ENCODE results near the gene HDHD2.
"Not testable (repeated sequence)": the region's sequence is repeated elsewhere in the genome, so short reads cannot be mapped to it uniquely, and the experiment has no call there.

Gene HDHD2, protein sequence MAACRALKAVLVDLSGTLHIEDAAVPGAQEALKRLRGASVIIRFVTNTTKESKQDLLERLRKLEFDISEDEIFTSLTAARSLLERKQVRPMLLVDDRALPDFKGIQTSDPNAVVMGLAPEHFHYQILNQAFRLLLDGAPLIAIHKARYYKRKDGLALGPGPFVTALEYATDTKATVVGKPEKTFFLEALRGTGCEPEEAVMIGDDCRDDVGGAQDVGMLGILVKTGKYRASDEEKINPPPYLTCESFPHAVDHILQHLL

DNA sequence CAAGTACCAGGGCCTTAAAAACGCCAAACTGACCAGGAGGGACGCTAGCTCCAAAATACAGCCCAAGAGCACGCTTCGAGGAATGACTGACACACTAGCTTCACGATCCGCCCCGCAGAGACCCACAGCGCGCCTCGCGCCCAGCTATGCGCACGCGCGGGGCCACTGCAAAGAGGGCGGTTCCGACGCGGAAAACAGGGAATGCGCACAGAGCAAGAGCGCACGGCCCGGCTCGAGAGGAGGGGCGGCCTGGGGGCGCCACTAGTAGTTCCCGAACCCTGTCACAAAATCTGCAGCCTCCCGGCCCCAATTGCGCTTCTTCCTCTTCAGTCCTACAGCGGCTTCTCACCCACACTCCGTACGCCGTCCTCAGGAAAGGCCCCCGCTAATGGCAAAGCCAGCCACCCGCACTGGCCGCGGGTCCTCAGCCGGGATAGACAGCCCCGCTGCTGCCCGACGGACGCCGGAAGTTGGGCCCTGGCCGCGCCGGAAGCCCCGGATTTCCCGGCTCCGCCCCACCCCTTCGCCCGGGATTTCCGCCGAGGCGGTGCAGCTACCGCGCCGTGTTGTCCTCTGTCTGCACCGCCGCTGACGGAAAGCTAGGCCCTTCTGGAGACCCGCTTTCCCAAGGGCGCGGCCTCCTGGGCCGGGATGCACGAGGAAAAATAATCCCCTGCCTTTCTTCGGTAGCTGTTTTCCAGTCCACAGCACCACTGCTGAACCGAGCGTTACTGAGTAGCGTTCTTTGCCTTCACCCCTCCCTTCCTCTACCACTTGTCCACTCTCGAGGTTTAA is at the start of gene HDHD2:
Gene HDHD2, minus strand, starts transcription at position 472 of the 795 bp plus-strand sequence. CDS start 14,061 bp downstream, outside the sequence.
- peak within 1 kb of the TSS; percentile 98 for H3K27ac Mint-ChIP-seq
- peak within 1 kb of the TSS; percentile 98 for H3K4me3 Mint-ChIP-seq
- peaks cover 32% of the 10 kb centered on the region for H3K4me1 Mint-ChIP-seq
- TF ChIP-seq, protein P1, sequence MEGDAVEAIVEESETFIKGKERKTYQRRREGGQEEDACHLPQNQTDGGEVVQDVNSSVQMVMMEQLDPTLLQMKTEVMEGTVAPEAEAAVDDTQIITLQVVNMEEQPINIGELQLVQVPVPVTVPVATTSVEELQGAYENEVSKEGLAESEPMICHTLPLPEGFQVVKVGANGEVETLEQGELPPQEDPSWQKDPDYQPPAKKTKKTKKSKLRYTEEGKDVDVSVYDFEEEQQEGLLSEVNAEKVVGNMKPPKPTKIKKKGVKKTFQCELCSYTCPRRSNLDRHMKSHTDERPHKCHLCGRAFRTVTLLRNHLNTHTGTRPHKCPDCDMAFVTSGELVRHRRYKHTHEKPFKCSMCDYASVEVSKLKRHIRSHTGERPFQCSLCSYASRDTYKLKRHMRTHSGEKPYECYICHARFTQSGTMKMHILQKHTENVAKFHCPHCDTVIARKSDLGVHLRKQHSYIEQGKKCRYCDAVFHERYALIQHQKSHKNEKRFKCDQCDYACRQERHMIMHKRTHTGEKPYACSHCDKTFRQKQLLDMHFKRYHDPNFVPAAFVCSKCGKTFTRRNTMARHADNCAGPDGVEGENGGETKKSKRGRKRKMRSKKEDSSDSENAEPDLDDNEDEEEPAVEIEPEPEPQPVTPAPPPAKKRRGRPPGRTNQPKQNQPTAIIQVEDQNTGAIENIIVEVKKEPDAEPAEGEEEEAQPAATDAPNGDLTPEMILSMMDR (IDR thresholded peaks at IDR 0.05): no peak
- no peaks in the 10 kb centered on the region for H3K9me3 Mint-ChIP-seq
- DNase-seq: peak; percentile 88
- H3K27me3 Mint-ChIP-seq (ENCODE audit: low read depth, poor library complexity): no peaks in the 10 kb centered on the region
- H3K36me3 Mint-ChIP-seq (ENCODE audit: low read depth): peaks cover 25% of the 10 kb centered on the region

DNA sequence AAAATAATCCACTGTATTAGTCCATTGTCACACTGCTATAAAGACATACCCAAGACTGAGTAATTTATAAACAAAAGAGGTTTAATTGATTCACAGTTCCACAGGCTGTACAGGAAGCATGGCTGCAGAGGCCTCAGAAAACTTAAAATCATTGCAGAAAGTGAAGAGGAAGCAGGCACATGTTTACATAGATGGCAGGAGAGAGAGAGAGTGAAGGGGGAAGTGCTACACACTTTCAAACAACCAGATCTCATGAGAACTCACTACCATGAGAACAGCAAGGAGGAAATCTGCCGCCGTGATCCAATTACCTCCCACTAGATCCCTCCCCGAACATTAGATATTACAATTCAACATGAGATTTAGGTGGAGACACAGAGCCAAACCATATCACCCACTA is 45.7 kb upstream of the HDHD2 start:
- H3K27ac Mint-ChIP-seq, H3K4me3 Mint-ChIP-seq: not testable (repeated sequence)

DNA sequence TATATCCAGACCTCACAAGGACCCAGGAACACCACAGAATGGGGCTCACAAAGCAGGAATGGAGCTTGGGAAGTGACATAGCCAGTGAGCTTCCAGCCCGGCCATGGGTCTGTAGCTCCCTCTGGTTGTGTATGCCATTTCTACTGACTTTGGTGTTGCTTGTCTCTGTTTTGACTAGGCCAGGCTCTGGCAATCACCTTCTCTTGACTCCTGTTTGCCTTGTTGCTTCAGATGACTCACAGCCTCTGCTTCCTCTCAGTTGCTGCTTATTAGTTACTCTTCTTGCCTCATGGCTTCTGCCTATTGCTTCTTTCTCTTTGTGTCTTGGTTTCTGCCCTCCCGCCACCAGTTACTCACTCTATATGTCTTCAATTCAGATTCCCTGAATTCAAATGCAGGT is 41.7 kb upstream of the HDHD2 start:
- H3K27me3 Mint-ChIP-seq (ENCODE audit: low read depth, poor library complexity): peaks cover 37% of the 10 kb centered on the region
- no peak overlapping the region for H3K27ac Mint-ChIP-seq
- peaks cover 9% of the 10 kb centered on the region for H3K4me1 Mint-ChIP-seq
- no peaks in the 10 kb centered on the region for H3K36me3 Mint-ChIP-seq (ENCODE audit: low read depth)
- no peak for DNase-seq
- TF ChIP-seq, protein P1 (IDR thresholded peaks at IDR 0.05): no peak
- no peaks in the 10 kb centered on the region for H3K9me3 Mint-ChIP-seq
- no peak overlapping the region for H3K4me3 Mint-ChIP-seq

More for the DNA sequence above, 45.7 kb upstream of the HDHD2 start:
- H3K9me3 Mint-ChIP-seq: peaks cover 13% of the 10 kb centered on the region
- DNase-seq; H3K36me3 Mint-ChIP-seq (ENCODE audit: low read depth); H3K4me1 Mint-ChIP-seq: not testable (repeated sequence)
- peaks cover 50% of the 10 kb centered on the region for H3K27me3 Mint-ChIP-seq (ENCODE audit: low read depth, poor library complexity)

DNA sequence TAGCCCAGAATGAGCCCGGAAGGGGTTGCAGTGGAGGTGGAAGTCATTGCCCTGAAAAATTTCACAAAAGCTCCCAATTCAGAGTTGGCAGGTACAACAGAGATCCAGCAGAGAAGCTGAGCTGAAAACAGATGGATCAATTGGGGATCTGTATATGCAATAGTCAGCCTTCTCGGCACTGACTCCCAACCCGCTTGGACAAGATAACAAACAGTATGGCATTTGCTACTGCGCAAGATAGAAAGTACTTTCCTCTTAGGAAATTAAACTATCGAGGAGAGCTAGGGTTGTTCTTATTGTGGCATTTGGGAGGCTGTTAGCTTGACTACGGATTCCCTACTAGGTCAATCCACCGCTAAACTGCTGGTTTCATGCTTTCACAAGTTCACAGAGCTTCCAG is 37.4 kb upstream of the HDHD2 start:
- H3K4me1 Mint-ChIP-seq: no peaks in the 10 kb centered on the region
- H3K36me3 Mint-ChIP-seq (ENCODE audit: low read depth): no peaks in the 10 kb centered on the region
- no peak overlapping the region for H3K4me3 Mint-ChIP-seq
- H3K27ac Mint-ChIP-seq: no peak overlapping the region
- no peak for DNase-seq
- TF ChIP-seq, protein P1 (IDR thresholded peaks at IDR 0.05): no peak
- peaks cover 23% of the 10 kb centered on the region for H3K27me3 Mint-ChIP-seq (ENCODE audit: low read depth, poor library complexity)
- peaks cover 32% of the 10 kb centered on the region for H3K9me3 Mint-ChIP-seq

DNA sequence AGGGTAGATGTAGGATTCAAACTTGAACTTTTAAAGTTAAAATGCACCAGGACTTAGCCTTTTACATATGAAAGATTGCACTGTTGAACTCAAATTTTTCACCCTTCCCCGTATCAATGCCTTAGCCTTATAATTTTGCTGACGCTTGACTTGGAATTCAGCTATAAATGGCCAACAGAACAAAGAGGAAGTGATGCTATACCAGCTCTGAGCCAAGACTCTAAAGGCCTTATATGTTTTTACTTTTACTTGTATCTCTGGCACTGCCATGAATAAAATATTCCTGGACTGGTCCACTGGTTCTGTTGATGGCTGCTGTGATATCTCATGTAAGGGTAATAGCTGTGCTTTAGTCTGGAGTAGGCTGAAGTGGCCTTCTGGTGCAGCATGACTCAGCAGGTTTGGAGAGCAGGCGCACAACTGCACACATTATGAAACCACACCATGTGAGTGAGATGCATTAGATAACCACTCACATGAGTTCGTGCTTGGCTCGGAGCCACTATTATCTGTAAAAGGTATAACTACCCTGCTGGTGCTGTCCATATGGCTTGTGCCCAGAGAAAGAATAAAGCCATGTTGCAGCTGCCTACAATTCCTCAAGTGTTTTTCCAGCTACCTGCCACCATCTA is 34.2 kb upstream of the HDHD2 start:
- peaks cover 27% of the 10 kb centered on the region for H3K27me3 Mint-ChIP-seq (ENCODE audit: low read depth, poor library complexity)
- no peak overlapping the region for H3K4me3 Mint-ChIP-seq
- TF ChIP-seq, protein P1 (IDR thresholded peaks at IDR 0.05): no peak
- peaks cover 43% of the 10 kb centered on the region for H3K9me3 Mint-ChIP-seq
- H3K36me3 Mint-ChIP-seq (ENCODE audit: low read depth): no peaks in the 10 kb centered on the region
- H3K4me1 Mint-ChIP-seq: no peaks in the 10 kb centered on the region
- H3K27ac Mint-ChIP-seq: no peak overlapping the region
- DNase-seq: no peak

DNA sequence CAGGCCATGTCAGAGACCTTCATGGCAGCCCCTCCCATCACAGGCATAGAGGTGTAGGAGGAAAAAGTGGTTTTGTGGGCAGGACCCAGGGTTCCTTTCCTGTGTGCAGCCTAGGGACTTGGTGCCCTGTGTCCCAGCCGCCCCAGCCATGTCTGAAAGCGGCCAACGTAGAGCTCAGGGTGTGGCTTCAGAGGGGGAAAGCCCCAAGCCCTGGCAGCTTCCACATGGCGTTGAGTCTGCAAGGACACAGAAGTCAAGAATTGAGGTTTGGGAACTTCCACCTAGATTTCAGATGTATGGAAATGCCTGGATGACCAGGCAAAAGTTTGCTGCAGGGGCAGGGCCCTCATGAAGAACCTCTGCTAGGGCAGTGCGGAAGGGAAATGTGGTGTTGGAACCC is 31.9 kb upstream of the HDHD2 start:
- not testable (repeated sequence) for DNase-seq; H3K4me3 Mint-ChIP-seq; H3K36me3 Mint-ChIP-seq (ENCODE audit: low read depth); H3K27ac Mint-ChIP-seq; H3K4me1 Mint-ChIP-seq
- peaks cover 43% of the 10 kb centered on the region for H3K9me3 Mint-ChIP-seq
- H3K27me3 Mint-ChIP-seq (ENCODE audit: low read depth, poor library complexity): peaks cover 34% of the 10 kb centered on the region

All from nephron progenitor cell (in vitro differentiated cells).